Stimulated activated CD8-positive, alpha-beta memory T cell treated with anti-CD3 and anti-CD28 coated beads, Interleukin-4, amount 100 ng/mL, for 1 hour (primary cell): ENCODE data around the gene CELSR3.

Experiments
- DNase-seq, 2 donors: peaks; one replicate each; pipeline ENCODE4 v3.0.0-alpha.2; 2020; ENCODE audit warnings: low read depth in 2 of 2, low spot score in 1 of 2

CELSR3 gene

GRCh38 chr3:48688032-48688736 lies 25.5 kb upstream of the CELSR3 start:
- DNase-seq, result no peak

DNA sequence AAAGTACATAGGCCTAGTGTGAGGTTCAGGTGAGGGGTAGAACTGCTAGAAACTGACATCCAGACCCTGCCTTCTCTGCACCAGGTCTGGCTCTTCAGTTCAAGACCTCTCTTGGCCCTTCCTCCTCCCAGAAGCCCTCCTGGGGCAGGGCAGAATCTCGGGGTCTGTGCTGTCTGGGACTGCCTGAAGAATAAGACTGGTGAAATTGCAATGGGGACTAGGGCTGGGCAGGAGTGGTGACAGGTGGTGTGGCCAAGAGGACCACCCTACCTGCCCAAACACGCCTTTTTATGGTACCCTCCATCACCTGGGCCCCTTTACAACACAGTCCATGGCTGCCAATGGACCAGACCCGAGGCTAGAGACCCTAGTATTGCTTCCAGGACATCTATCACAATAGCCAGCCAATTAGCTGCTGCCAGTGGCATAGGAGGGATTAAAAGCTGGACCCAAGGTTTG lies 24.6 kb upstream of the CELSR3 start:
- no peak for DNase-seq

- no peak for DNase-seq
These were observed 24.0 kb upstream of the CELSR3 start for GRCh38 chr3:48686538-48687219.

DNA sequence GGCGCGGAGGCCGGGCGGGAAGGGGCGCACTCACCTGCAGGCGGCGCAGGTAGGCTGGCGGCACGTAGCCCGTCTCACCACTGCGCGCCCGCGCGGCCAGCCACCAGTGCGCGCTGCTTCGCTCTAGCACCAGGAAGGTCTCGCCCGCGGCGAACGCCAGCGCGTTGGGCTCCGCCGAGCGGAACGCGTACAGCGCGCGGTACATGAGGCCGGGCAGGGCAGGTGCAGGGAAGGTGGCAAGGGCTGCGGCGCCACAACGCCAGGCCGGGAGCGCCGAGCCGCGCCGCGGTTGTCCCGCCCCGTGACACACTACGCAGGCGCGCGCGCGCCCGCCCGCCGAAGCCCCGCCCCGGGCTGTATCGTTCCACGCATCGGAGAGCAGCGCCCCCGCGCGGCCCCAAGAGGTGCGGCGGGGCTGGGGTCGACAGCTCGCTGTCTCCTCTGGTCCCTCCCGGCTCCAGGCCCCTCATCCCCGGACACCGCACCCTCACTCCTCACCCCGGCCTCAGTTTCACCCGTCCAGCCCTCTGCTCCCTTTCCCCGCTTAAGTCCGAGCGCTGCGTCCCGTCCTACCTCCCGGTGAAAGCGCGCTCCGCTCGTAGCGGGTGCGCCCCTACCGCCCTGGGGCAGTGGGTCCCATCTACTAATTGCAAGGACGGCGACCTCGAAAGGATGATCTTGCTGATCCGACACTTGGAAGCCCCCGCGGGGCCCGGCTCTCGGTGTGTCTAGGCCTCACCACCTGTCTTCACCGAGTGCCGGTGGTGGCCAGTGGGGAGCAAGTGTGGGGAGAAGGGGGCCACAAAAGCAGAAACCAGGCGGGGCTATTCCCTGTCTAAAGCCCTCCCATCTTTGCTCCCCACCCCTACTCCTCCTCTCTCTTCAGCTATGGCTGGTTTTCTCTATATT lies 23.2 kb upstream of the CELSR3 start, which contains the start of gene NCKIPSD:
NCKIPSD (minus strand) TSS at position 313 of the 909 bp plus-strand sequence; CDS start at position 205, 108 bp downstream.
- peak; percentile 81 to 82 for DNase-seq

- DNase-seq, result no peak
These were observed 22.6 kb upstream of the CELSR3 start for GRCh38 chr3:48685293-48685602.

GRCh38 chr3:48684480-48685143 lies 21.9 kb upstream of the CELSR3 start:
- no peak for DNase-seq

DNA sequence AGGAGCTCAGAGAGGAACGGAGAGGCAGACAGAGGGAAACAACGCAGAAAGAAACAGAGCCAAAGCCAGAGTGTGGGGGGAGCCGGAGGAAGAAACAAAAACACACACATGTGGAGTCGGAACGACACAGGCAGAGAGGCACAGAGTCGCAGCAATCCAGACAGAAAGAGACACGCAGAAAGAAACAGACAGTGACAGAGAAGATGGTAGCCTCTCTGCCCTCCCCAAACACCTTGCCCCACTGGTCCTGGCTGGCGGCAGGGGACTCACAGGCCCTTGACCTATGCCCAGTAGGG lies 21.3 kb upstream of the CELSR3 start:
- no peak for DNase-seq

DNA sequence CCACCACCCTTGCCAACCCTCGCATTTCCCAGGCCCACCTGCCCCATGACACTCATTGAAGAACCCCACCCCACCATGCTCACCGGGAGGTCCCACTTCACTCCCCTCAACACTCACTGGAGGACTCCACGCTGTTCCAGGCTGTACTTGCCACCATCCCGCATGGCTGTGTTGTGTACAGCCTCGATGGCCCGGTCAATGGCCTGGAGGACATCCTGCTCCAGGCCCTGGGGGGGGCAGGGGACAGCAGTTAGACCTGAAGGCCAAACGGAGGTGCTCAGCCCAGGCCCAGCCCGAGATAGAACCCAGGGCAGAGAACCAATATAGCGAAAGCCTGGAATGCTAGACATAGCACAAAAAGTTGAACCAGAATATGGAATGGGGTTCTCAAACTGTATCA lies 20.1 kb upstream of the CELSR3 start:
- DNase-seq, result no peak

- DNase-seq, result no peak
These were observed 19.4 kb upstream of the CELSR3 start for GRCh38 chr3:48681974-48682610.

DNA sequence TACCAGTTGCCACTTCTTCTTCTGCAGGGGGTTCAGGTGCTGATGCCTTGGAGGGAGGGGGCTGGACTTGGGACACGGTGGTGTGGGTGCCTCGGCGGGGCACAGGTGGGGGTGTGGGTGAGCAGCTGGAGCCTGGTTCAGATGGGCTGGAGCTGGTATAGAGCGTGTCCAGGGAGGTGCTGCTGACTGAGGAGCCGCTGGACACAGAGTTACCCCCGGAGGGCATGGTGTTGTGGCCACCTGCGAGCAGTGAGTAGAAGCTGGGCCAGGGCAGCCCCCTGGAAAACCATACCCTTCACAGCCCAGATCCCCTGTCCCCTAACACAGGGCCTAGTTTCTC lies 18.8 kb upstream of the CELSR3 start:
- no peak for DNase-seq

- no peak for DNase-seq
These were observed 18.3 kb upstream of the CELSR3 start for GRCh38 chr3:48680811-48681540.

- DNase-seq, result no peak
These were observed 17.0 kb upstream of the CELSR3 start for GRCh38 chr3:48679411-48680391.

DNA sequence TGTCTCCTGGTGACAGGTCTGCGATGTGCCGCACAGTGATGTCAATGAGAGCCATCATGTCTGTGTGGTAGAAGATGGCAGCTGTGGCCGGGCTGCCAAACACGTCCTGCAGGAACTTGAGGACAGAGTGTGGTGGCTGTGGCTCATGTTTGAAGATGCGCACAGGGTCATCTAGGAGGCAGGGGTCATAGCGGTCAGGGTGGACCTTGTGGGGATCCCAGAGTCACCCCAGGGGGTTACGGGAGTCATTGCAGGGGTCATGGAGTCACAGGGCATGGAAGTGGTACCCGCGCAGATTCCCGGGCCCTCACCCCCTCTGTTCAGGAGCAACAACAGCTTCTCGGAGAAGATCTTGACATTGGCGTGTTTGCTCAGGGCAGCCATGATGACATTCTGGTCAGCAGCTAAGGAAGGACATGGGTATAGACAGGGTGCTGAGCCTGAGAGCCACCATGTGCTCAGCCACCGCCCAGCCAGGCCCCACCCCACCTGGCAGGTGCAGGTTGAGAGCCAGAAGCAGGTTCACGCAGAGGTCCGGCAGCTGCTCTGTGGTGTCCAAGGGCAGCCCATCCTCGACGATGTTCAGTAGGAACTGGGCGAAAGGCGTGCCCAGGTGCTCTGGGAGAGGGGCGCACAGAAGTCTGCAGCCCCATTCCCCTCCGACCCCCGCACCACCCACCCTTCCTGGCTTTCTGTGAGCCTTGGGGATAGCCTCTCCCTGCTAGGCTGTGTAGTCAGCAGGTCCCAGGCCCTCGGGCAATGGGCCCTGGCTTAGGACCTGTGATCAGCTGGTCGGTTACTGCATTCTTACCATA lies 16.1 kb upstream of the CELSR3 start:
- no peak for DNase-seq

DNA sequence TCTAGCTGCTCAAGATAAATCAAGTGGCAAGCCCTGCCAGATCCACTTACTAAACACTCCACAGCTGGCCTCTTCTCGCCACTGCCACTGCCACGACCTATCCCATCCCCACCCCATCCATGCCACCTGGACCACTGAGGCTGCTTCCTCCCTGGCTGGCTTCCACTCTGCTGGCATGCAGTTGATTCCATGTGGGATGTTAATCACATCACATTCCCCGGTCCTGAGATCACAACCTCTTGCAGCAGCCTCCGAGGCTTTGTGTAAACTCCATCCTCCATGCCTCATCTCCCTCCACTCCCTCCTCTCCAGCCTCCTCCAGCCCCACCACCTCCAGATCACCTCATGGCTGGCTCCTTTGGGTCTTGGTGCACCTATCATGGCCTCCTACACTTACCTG lies 15.4 kb upstream of the CELSR3 start:
- DNase-seq, result no peak

GRCh38 chr3:48674505-48674904 lies 11.8 kb upstream of the CELSR3 start:
- no peak for DNase-seq

- no peak for DNase-seq
These were observed 9.8 kb upstream of the CELSR3 start for GRCh38 chr3:48672522-48672921.

DNA sequence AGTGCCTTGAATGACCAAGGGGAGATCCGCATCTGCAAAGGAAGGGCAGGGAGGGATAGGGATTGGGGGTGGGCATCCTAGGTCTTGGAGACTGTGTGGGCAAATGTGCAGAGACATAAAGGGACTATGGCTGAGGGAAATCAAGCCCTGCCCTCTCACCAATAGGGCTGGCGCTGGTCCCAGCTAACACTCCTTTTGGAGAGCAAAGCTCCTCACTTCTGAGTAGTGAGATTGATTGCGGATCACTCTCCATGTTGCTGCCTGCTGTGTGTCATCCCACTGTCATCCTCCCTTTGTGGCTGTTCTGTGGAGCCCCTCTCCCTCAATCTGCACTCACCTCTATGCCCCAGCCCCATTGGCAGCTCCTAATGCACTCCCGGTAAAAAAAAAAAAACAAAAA lies 2.2 kb upstream of the CELSR3 start:
- DNase-seq, result no peak

DNA sequence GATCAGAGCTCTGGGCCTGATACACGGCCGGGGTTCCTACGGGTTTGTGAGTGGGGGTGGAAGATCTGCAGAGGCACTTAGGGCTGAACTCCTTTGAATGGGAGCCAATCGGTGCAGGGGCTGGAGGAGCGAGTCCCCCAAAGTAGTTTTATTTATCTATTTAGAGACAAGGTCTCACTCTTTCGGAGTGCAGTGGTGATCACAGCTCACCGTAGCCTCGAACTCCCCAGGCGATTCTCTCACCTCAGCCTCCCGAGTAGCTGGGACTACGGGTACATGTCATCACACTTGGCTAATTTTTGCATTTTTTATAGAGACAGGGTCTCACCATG lies 1.6 kb upstream of the CELSR3 start:
- no peak for DNase-seq
